Stimulated activated naive CD4-positive, alpha-beta T cell (primary cell): ENCODE results near the gene NIPAL3.
"Not testable (repeated sequence)": the region's sequence is repeated elsewhere in the genome, so short reads cannot be mapped to it uniquely, and the experiment has no call there.

Experiments used
- DNase-seq, 6 experiments: peaks; one replicate each; lab custom pipeline; 2025; lab: John Stamatoyannopoulos, UW

The NIPAL3 gene

GRCh38 chr1:24457866-24458265 is 42.3 kb downstream of the NIPAL3 start:
- DNase-seq, result no peak

GRCh38 chr1:24459551-24460266 is 44.1 kb downstream of the NIPAL3 start:
- no peak for DNase-seq

DNA sequence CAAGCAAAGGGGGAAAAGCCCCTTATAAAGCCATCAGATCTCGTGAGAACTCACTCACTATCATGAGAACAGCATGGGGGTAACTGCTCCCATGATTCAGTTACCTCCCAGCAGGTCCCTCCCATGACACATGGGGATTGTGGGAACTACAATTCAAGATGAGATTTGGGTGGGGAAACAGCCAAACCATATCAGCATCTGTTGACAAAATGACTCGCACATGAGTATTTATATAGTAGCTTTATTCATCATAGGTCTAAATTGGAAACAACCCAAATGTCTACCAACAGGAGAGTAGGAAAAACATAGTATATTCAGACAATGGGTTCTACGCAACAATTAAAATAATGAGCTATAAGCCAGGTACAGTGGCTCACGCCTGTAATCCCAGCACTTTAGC is 46.5 kb downstream of the NIPAL3 start:
- DNase-seq, result not testable (repeated sequence)

DNA sequence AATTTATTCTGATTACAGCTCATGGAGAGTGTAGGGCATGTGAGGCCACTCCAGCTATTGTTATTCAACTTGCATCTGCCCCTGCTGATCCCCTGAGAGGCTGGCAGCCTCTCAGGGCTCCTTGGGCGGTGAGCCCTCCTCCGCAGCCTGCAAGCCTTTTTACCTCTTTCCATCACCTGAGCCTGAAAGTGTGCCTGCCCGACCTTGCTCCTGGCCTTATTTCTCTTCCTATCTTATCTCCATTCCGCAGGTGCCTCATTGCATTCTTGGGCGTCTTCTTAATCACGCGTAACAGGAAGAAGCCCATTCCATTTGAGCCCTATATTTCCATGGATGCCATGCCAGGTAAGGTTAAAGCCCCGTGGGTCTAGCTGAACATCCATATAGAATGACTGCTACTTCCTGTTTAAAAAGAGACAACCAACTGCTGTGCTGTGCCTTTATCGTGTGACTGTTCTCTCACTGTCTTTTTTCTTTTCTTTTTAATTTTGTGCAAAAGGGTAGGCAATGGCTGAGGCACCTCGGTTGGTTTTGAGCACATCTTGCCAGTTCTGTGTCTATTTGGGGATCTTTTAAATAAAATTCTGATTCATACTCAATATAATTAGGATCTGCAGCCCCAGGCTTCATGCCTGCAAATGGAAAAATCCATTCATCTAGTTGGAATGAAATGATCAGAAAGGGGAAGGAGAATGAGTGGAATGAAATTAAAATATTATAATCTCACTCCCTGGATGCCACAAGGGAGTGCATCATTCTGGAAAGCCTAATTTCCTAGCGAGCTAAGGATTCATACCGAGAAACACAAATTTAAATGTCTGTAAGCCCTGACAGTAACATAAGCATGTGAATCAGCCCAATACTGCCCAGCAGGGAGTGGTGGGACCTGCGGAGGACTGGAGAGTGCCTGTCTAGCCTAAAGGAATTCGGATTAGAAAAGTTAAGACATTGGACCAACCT is 48.5 kb downstream of the NIPAL3 start:
- peak in 2 of 6 experiments; percentile 20 to 36 for DNase-seq

DNA sequence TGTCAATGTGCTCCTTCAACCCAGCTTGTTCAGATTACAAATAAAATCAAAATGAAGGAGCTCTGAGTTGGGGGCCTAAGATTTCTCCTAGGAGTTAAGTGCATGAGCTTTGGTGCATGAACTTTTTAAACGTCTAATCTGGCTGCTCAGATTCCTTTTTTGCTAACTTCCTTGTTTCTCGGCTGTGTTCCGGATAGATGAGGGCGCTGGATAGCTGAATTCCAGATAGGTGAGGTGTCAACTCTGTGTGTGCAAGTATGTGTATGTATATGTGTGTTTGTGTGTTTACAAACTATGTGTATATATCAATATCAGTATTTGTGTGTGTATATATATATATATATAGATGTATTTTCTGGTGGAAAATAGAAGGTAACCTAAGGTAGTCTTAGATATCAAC is 49.5 kb downstream of the NIPAL3 start:
- no peak for DNase-seq

GRCh38 chr1:24465638-24466037 is 50.0 kb downstream of the NIPAL3 start:
- DNase-seq, result no peak

GRCh38 chr1:24468685-24469316 is 53.2 kb downstream of the NIPAL3 start:
- DNase-seq, result no peak

GRCh38 chr1:24470592-24470991 is 55.0 kb downstream of the NIPAL3 start:
- DNase-seq, result no peak

GRCh38 chr1:24472527-24473251 is 57.1 kb downstream of the NIPAL3 start:
- DNase-seq, result no peak

DNA sequence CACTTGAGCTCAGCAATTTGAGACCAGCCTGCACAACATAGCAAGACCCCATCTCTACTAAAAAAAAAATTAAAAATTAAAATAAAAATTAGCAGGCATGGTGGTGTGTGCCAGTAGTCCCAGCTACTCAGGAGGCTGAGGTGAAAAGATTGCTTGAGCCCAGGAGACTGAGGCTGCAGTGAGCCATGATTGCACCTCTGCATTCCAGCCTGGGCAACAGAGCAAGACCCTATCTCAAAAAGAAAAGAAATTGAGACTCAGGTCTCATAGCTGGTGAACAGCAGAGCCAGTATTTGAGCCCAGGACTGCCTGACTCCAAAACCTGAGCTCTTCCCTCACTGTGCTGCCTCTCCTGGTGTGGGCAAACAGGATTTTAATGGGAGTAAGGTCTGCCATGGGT is 58.6 kb downstream of the NIPAL3 start:
- DNase-seq, result no peak

DNA sequence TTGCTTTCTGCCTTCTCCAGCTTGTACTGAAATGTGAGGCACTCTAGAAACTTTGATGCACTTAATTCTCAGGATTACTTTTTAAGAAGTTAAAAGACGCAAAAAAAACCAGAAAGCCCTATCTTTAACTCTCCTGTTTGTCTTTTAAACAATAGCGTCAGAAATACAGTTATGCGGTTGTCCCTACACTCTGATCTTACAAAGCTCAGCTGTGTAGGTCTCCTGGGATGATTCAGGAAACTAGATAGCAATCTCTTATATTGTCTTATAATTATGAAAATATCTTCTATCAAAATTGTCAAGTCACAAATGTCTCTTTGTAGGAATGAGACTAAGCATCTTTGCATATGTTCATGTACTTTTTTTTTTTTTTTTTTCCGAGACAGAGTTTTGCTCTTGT is 60.1 kb downstream of the NIPAL3 start:
- peak in 3 of 6 experiments; percentile 38 to 62 (median 57) for DNase-seq

DNA sequence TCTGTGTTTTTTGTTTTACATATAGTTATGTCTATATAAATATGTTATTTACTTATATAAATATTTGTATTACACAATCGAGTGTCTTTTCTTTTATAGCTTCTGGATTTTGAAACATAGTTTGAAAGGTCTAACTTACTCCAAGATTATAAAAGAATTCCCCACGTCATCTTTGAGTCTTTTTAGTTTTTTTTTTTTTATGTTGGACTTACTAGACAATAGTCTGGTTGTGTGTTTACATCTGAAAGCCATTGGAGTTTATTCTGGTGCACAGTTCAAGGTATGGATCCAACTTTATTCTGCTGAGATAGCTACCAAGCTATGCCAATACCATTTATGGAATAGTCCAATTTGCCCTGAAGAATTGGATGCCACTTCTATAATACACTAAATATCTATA is 61.0 kb downstream of the NIPAL3 start:
- DNase-seq, result no peak

GRCh38 chr1:24477309-24477708 is 61.7 kb downstream of the NIPAL3 start:
- no peak for DNase-seq

DNA sequence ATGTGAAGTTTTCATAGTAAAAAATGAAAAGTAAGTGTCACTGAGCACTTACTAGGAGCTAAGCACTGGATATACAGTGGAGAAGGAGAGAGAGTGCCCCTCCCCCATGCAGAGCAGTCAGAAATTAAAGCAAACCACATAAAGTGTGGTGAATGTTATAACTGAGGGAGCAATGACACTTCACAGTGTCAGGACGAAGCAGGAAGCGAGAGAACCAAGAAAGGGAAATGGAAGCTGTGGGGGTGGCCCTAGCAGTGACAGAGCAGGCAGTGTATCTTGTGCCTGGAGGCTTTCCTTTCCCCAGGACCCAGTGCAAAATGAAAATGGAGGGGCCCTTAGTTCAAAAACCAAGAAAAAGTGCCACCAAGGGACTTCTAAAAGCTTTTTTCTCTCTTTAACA is 65.5 kb downstream of the NIPAL3 start:
- peak; percentile 19 to 73 (median 60) for DNase-seq

DNA sequence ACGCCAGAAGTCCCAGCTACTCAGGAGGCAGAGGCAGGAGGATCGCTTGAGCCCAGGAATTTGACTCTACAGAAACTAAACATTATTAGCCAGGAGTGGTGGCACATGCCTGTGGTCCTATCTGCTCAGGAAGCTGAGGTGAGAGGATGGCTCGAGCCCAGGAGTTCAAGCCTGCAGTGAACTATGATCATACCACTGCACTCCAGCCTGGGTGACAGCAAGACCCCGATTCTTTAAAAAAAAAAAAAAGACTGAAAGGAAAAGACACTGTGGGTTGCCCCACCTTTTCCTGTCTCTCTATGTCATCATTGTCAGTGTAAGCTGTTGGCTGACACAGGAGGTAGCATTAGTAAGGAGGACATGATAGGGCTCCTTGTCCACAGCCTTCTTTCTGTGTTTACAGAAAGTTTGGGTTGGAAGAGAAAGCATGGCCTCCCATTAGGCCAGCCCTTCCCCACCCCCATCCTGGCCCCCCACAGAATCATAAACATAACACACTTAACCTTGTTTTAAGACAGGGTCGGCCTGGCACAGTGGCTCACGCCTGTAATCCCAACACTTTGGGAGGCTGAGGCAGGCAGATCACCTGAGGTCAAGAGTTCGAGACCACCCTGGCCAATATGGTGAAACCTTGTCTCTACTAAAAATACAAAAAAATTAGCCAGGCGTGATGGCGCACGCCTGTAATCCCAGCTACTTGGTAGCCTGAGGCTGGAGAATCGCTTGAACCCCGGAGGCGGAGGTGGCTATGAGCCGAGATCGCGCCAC is 66.4 kb downstream of the NIPAL3 start:
- DNase-seq, result peak in 4 of 6 experiments; percentile 29 to 79 (median 71)

- peak in 5 of 6 experiments; percentile 19 to 73 (median 71) for DNase-seq
These were observed 67.8 kb downstream of the NIPAL3 start for GRCh38 chr1:24483441-24483840.

DNA sequence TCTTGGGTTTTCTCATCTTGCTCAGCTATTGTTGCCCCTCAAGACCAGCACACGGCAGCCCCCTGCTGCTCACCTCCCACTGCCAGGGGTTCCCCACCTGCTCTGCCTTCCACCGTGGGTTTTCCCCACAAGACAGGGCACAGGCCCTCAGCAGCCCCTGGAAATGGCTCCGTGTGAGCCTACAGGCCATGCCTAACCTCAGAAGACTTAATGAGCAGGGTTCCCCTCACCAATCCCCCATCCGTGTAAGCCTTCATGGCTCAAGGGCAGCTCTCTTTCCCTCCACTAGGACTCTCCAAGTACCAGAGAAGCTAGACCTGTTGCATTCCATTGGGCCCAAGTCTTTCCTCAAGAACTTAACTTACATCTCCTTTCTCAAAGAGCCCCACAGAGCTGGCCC is 68.6 kb downstream of the NIPAL3 start:
- no peak for DNase-seq

DNA sequence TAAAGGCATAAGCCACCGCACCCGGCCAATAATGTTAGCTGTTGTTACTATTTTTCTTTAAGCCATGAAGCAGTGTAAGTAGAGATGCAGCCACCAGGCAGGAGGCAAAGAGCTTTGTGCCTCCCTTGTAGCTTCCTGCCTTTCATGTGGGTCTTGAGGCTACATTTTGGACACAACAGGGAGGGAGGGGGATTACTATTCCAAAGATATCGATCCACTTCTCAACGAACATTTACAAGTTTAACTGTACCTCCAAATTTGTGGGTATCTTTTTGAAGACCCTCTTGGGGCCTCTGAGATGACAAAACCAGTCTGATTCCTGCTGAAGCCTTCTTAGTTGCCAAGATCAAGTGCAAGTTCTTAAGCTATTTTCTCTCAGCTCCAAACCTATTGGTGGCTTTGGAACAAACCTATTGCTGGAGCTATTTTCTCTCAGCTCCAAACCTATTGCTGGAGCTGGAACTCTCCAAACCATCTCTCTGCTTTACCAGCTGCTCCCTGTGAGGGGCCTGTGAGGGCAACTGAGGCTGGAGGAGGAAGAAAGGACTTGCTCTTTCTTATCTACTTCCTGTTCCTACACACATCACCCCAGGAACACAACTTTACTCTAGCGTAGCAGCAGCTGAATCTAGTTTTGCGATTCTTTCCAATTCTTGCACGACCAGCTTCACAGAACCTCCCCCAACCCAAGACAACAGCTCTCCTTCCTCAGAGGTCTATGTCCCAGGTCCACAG is 70.9 kb downstream of the NIPAL3 start:
- DNase-seq, result peak; percentile 25 to 84 (median 64)

DNA sequence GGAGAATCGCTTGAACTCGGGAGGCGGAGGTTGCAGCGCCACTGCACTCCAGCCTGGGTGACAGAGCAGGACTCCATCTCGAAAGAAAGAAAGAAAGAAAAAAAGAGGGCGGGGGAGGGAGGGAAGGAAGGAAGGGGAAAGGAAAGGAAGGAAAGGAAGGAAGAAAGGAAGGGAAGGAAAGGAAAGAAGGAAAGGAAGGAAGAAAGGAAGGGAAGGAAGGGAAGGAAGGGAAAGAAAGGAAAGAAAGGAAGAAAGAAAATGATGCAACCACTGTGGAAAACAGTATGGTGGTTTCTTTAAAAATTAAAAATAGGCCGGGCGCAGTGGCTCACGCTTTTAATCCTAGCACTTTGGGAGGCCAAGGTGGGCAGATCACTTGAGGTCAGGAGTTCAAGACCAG is 71.9 kb downstream of the NIPAL3 start:
- no peak for DNase-seq

- peak in 3 of 6 experiments; percentile 15 to 60 (median 19) for DNase-seq
These were observed 72.6 kb downstream of the NIPAL3 start for GRCh38 chr1:24488159-24488558.
